Measurements from ENCODE around the gene GLIPR1L1.

GRCh38 chr12:75311369-75311768 is 23.1 kb upstream of the GLIPR1L1 start:
- TF ChIP-seq POLR2A (IDR thresholded peaks at IDR 0.05) (no peak), CTCF (IDR thresholded peaks at IDR 0.05) (no peak)
